Measurements from ENCODE around the gene TCF3.

DNA sequence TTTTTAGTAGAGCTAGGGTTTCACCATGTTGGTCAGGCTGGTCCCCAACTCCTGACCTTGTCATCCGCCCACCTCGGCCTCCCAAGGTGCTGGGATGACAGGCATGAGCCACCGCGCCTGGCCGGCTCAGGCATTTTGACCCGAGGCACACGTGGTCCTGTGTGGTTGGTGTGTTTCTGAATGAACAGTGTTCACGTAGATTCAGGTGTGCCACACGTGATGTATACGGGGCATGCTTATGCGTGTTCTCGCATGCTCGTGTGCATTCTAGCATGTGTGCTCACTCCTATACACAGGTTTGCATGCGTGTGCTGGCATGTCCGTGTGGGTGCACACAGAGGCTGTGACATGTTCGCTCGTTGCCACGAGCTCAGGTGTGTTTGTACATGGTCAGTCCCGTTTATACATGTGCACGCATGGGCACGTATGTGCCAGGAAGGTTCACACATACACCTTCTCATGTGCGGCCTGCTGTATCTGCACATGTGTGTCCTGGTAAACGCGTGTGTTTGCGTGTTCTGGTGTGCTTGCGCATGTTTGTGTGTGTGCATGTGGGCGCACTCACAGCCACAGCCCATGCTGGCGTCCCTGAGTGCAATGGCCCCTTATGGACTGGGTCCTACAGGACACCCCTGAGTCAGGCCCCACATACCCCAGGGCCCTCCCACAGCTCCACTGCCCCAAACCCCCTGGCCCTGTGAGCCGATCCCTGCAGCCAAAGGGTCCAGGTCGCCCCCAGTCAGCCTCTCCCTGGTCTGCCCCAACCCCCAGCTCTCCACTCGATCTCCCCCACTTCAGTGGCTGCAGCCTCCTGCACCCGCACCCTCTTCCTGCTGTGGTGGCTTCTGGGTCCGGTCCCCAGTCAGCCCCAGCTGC lies 20.6 kb upstream of the TCF3 start:
- TF ChIP-seq CEBPB (IDR thresholded peaks at IDR 0.05) (no peak), EP300 (IDR thresholded peaks at IDR 0.05; ENCODE audit: borderline replicate concordance) (no peak), ZBTB7A (IDR thresholded peaks at IDR 0.05; ENCODE audit: low read depth) (no peak), EGR1 (IDR thresholded peaks at IDR 0.05) (no peak), CREB1 (IDR thresholded peaks at IDR 0.05; ENCODE audit: low read depth) (no peak), TAF1 (IDR thresholded peaks at IDR 0.05; ENCODE audit: low read depth) (no peak), RAD21 (IDR thresholded peaks at IDR 0.05; ENCODE audit: low read depth) (no peak), TCF12 (IDR thresholded peaks at IDR 0.05; ENCODE audit: low read depth) (no peak), YY1 (IDR thresholded peaks at IDR 0.05; ENCODE audit: low read depth) (no peak), FOXM1 (IDR thresholded peaks at IDR 0.05; ENCODE audit: borderline replicate concordance, low read depth) (no peak)
- TF ChIP-seq, protein P1, sequence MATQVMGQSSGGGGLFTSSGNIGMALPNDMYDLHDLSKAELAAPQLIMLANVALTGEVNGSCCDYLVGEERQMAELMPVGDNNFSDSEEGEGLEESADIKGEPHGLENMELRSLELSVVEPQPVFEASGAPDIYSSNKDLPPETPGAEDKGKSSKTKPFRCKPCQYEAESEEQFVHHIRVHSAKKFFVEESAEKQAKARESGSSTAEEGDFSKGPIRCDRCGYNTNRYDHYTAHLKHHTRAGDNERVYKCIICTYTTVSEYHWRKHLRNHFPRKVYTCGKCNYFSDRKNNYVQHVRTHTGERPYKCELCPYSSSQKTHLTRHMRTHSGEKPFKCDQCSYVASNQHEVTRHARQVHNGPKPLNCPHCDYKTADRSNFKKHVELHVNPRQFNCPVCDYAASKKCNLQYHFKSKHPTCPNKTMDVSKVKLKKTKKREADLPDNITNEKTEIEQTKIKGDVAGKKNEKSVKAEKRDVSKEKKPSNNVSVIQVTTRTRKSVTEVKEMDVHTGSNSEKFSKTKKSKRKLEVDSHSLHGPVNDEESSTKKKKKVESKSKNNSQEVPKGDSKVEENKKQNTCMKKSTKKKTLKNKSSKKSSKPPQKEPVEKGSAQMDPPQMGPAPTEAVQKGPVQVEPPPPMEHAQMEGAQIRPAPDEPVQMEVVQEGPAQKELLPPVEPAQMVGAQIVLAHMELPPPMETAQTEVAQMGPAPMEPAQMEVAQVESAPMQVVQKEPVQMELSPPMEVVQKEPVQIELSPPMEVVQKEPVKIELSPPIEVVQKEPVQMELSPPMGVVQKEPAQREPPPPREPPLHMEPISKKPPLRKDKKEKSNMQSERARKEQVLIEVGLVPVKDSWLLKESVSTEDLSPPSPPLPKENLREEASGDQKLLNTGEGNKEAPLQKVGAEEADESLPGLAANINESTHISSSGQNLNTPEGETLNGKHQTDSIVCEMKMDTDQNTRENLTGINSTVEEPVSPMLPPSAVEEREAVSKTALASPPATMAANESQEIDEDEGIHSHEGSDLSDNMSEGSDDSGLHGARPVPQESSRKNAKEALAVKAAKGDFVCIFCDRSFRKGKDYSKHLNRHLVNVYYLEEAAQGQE (IDR thresholded peaks at IDR 0.05; ENCODE audit: low read depth): no peak
- TF ChIP-seq, protein P2, sequence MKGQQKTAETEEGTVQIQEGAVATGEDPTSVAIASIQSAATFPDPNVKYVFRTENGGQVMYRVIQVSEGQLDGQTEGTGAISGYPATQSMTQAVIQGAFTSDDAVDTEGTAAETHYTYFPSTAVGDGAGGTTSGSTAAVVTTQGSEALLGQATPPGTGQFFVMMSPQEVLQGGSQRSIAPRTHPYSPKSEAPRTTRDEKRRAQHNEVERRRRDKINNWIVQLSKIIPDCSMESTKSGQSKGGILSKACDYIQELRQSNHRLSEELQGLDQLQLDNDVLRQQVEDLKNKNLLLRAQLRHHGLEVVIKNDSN (IDR thresholded peaks at IDR 0.05): no peak
- TF ChIP-seq, protein P3, sequence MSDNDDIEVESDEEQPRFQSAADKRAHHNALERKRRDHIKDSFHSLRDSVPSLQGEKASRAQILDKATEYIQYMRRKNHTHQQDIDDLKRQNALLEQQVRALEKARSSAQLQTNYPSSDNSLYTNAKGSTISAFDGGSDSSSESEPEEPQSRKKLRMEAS (IDR thresholded peaks at IDR 0.05): no peak

Measured in Ishikawa (cell line).